Mammary microvascular endothelial cell (primary cell): Measurements from ENCODE around the gene NYNRIN. TPM values are rescaled to one million over a fixed set of nuclear protein-coding genes. Genes with fewer than 3 reads are reported as not detected.

ENCODE experiments used
- total RNA-seq: library from RNA; depleted of rRNA; stranded (reverse); fragments of >200 nt; gene quantifications from 2 replicates; pipeline ENCODE4 v1.2.3, GENCODE V29; 2015

The NYNRIN gene
- 4.8 and 5.5 TPM in 2 replicates for total RNA-seq

DNA sequence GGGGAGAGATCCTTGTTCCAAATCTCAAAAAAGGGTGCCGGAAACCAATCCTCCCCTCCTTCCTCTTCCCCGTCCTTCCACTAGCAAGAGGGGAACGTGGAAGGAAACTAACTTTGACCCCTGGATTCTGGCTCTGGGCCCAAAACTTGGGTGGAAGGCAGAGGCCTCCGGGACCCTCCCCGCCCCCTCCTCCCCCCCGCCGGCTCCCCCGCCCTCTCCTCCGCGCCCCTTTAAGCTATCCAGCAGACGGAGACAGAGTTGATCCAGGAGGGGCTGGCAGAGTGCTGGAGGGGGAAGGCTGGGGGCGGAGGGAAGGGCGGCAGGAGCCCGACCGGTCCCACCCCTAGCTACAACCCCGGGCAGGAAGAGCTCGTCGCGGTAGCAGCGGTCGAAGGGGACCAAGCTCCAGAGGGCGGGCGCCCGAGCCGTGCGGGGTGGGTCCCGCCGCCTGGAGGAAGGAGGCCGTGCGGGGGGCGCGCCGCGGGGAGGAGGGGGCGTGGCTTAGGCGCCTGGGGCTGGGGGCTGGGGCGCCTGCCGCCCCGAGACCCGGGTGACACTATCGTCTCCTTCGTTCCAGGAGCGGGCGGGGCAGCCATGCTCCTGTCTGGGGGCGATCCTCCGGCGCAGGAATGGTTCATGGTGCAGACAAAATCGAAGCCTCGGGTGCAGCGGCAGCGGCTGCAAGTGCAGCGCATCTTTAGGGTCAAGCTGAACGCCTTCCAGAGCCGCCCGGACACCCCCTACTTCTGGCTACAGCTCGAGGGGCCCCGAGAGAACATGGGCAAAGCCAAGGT is at the start of gene NYNRIN:
Gene NYNRIN, plus strand, starts transcription at position 351 of the 794 bp plus-strand sequence. Its CDS starts 244 bp downstream, at position 595.

GRCh38 chr14:24367514-24368211 is 31.1 kb upstream of the NYNRIN start, which contains the start of gene NFATC4:
TSS of gene NFATC4 (plus strand) at chr14:24368184. CDS start at chr14:24368341, 157 bp downstream.

GRCh38 chr14:24429395-24430142 is 30.8 kb downstream of the NYNRIN start, which contains the start of the genes CBLN3 and KHNYN:
TSS of gene CBLN3 (minus strand) at chr14:24429668. CDS start at chr14:24429054, 614 bp downstream.
TSS of gene KHNYN (plus strand) at chr14:24429954. CDS start at chr14:24430731, 777 bp downstream.

GRCh38 chr14:24442240-24443052 is 43.6 kb downstream of the NYNRIN start, which contains the start of gene SDR39U1:
TSS of gene SDR39U1 (minus strand) at chr14:24442776. CDS start at chr14:24442769, 7 bp downstream.

Other genes starting within 250 kb of the NYNRIN start
- gene IRF9, start 237.7 kb upstream of the NYNRIN start, total RNA-seq: 55.8 and 57.5 TPM in 2 replicates
- gene REC8, start 226.9 kb upstream of the NYNRIN start, total RNA-seq: 14.8 and 16.6 TPM in 2 replicates
- 61.1 and 67.6 TPM in 2 replicates for gene IPO4, start 210.2 kb upstream of the NYNRIN start, total RNA-seq
- gene TM9SF1, start 203.6 kb upstream of the NYNRIN start, total RNA-seq: 52.3 and 57.7 TPM in 2 replicates
- gene TSSK4, start 193.3 kb upstream of the NYNRIN start, total RNA-seq: not detected in 2 replicates
- 44.2 and 49.3 TPM in 2 replicates for gene CHMP4A, start 185.5 kb upstream of the NYNRIN start, total RNA-seq
- gene MDP1, start 182.9 kb upstream of the NYNRIN start, total RNA-seq: 15.8 and 15.9 TPM in 2 replicates
- gene NEDD8, start 166.6 kb upstream of the NYNRIN start, total RNA-seq: 259 and 294 TPM in 2 replicates
- gene GMPR2, start 166.1 kb upstream of the NYNRIN start, total RNA-seq: 66.4 and 67.7 TPM in 2 replicates
- 72.0 and 90.4 TPM in 2 replicates for gene TINF2, start 156.4 kb upstream of the NYNRIN start, total RNA-seq
- 0.27 and 2.1 TPM in 2 replicates for gene TGM1, start 135.8 kb upstream of the NYNRIN start, total RNA-seq
- gene RABGGTA, start 127.4 kb upstream of the NYNRIN start, total RNA-seq: 33.1 and 48.0 TPM in 2 replicates
- gene DHRS1, start 99.2 kb upstream of the NYNRIN start, total RNA-seq: 25.0 and 29.0 TPM in 2 replicates
- 25.0 and 27.2 TPM in 2 replicates for gene NOP9, start 99.2 kb upstream of the NYNRIN start, total RNA-seq
- gene CIDEB, start 91.0 kb upstream of the NYNRIN start, total RNA-seq: 14.5 and 19.0 TPM in 2 replicates
- 3.9 and 5.0 TPM in 2 replicates for gene LTB4R2, start 88.9 kb upstream of the NYNRIN start, total RNA-seq
- gene LTB4R, start 87.5 kb upstream of the NYNRIN start, total RNA-seq: 12.9 and 16.3 TPM in 2 replicates
- gene ADCY4, start 63.9 kb upstream of the NYNRIN start, total RNA-seq: 21.3 and 26.8 TPM in 2 replicates
- gene RIPK3, start 59.0 kb upstream of the NYNRIN start, total RNA-seq: 2.3 and 4.4 TPM in 2 replicates
- gene NFATC4, start 30.8 kb upstream of the NYNRIN start, total RNA-seq: 4.1 and 9.0 TPM in 2 replicates
- 0.20 and 2.2 TPM in 2 replicates for gene CBLN3, start 30.7 kb downstream of the NYNRIN start, total RNA-seq
- gene KHNYN, start 31.0 kb downstream of the NYNRIN start, total RNA-seq: 27.6 and 31.2 TPM in 2 replicates
- gene SDR39U1, start 43.8 kb downstream of the NYNRIN start, total RNA-seq: 18.0 and 18.9 TPM in 2 replicates
- gene CMA1, start 109.3 kb downstream of the NYNRIN start, total RNA-seq: not detected in 2 replicates
- not detected in 2 replicates for gene CTSG, start 177.2 kb downstream of the NYNRIN start, total RNA-seq
- gene GZMH, start 210.7 kb downstream of the NYNRIN start, total RNA-seq: not detected in 2 replicates
- gene GZMB, start 235.2 kb downstream of the NYNRIN start, total RNA-seq: not detected in 2 replicates